Measurements from ENCODE around the gene CHRM2. TPM values are rescaled to one million over a fixed set of nuclear protein-coding genes. Genes with fewer than 3 reads are reported as not detected.

The CHRM2 gene
- total and polyA plus RNA-seq, 7 donors = under 0.01 to 121 (median 97.3) TPM; not detected in 1

DNA sequence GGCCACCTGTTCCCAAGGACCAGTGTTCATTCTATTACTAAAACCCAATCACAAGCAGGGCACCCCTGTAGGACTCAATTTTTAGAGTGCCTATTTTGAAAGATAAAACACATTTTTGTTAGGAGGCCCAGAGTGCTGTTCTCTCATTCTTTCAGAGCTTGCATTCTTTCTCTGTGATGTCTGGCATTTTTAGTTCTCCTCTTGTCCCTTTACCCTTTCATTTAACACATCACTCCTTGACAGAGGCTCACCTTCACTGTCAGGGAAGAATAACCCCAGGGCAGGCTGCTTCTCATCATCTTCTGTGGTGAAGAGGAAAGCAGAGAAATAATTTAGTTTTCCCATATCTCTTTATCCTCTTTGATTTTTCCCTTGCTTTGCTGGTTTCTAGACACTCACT lies 73.9 kb downstream of the CHRM2 start:
- intact Hi-C loops (cut with DNase I) = no loop called here
- TF ChIP-seq POLR2AphosphoS5 (IDR thresholded peaks at IDR 0.05) (no peak), EP300 (IDR thresholded peaks at IDR 0.05) (no peak), POLR2A (IDR thresholded peaks at IDR 0.05) (no peak)
- TF ChIP-seq, protein P1, sequence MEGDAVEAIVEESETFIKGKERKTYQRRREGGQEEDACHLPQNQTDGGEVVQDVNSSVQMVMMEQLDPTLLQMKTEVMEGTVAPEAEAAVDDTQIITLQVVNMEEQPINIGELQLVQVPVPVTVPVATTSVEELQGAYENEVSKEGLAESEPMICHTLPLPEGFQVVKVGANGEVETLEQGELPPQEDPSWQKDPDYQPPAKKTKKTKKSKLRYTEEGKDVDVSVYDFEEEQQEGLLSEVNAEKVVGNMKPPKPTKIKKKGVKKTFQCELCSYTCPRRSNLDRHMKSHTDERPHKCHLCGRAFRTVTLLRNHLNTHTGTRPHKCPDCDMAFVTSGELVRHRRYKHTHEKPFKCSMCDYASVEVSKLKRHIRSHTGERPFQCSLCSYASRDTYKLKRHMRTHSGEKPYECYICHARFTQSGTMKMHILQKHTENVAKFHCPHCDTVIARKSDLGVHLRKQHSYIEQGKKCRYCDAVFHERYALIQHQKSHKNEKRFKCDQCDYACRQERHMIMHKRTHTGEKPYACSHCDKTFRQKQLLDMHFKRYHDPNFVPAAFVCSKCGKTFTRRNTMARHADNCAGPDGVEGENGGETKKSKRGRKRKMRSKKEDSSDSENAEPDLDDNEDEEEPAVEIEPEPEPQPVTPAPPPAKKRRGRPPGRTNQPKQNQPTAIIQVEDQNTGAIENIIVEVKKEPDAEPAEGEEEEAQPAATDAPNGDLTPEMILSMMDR (IDR thresholded peaks at IDR 0.05) = no peak
- Histone ChIP-seq H3K4me1 (peaks cover 0 to 67% (median 35%) of the 10 kb centered on the region in 4 donors), H3K4me3 (no peak overlapping the region), H3K36me3 (no peaks in the 10 kb centered on the region), H3K27ac (peak overlapping the region in 3 of 4 donors; percentile 51 to 72 (median 60)), H3K9me3 (no peaks in the 10 kb centered on the region), H3K27me3 (no peaks in the 10 kb centered on the region)
- DNase-seq = no peak

DNA sequence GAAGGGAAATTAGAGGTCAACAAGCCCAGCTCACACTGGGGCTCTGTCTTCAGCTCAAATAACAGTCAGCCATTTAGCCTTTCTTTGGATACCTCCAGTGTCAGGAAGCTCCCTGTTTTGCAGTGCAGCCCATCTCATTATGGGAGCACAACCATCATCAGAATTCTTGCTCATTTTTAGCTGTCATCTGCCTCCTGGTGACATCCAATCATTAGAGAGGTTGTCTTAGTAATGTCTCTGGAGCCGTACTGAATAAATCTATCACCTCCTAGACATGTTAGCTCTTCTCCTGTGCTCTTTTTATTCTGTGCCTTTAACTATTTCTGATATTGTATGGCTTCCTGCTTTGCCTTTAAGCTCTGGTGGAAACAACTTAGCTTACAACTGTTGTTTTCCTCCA lies 74.5 kb downstream of the CHRM2 start:
- Histone ChIP-seq H3K4me3 (no peak overlapping the region), H3K9me3 (no peaks in the 10 kb centered on the region), H3K27ac (peak overlapping the region in 2 of 4 donors; percentile 60 to 72), H3K36me3 (no peaks in the 10 kb centered on the region), H3K27me3 (no peaks in the 10 kb centered on the region), H3K4me1 (peaks cover 0 to 73% (median 35%) of the 10 kb centered on the region in 4 donors)
- WGBS, 2 donors = 81 to 84% methylated on average over 1 of the region's 1 CpG
- TF ChIP-seq, protein P1 (IDR thresholded peaks at IDR 0.05) = no peak
- TF ChIP-seq POLR2A (IDR thresholded peaks at IDR 0.05) = no peak
- TF ChIP-seq EP300 (IDR thresholded peaks at IDR 0.05) = no peak
- TF ChIP-seq POLR2AphosphoS5 (IDR thresholded peaks at IDR 0.05) = no peak
- intact Hi-C loops (cut with DNase I) = no loop called here
- DNase-seq = no peak

DNA sequence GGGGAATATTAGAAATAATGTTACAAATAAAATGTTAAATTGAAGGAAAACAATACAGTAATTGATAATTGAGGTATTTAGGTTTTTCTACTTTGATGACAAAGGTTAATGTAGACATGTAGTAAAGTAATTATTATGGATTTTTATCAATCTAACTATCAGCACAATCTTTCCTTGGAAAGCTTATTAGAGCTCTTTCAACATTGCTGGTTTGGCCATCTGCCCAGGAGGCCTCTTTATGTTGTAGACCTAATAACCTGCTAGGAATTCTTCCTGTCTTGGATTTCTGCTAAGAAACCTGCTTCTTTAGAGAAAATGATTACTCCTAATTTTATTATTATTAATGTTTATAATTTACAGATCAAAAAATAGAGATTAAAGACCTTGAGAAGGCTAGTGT lies 78.9 kb downstream of the CHRM2 start:
- H3K27me3 ChIP-seq = no peaks in the 10 kb centered on the region
- no peak overlapping the region for H3K27ac ChIP-seq
- H3K9me3 ChIP-seq = no peaks in the 10 kb centered on the region
- TF ChIP-seq POLR2AphosphoS5 (IDR thresholded peaks at IDR 0.05) (no peak), POLR2A (IDR thresholded peaks at IDR 0.05) (no peak), EP300 (IDR thresholded peaks at IDR 0.05) (no peak)
- TF ChIP-seq, protein P1 (IDR thresholded peaks at IDR 0.05) = no peak
- no peaks in the 10 kb centered on the region for H3K36me3 ChIP-seq
- peaks cover 0 to 57% (median 16%) of the 10 kb centered on the region in 4 donors for H3K4me1 ChIP-seq
- H3K4me3 ChIP-seq = no peak overlapping the region
- DNase-seq = no peak
- intact Hi-C loops (cut with DNase I) = no loop called here

DNA sequence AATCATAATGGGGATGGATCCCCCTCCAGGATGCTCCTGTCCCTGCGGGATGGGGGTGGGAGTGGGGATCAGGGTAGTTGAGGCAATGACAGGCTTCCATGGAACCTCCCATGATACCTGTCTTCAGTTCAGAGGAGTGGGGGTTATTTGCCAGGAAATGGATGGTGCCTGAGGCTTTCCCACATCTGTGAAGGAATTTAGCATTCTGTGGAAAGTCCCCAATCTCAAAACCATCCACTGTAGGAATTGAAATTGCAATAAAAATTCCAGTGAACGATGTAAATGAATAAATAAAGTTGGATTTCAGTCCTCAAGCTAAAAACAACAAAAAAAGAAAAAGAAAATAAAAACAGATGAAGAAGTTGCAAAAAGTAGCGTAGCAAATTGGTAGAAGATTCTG lies 81.9 kb downstream of the CHRM2 start:
- no peaks in the 10 kb centered on the region for H3K36me3 ChIP-seq
- H3K4me3 ChIP-seq = no peak overlapping the region
- intact Hi-C loops (cut with DNase I) = no loop called here
- H3K27me3 ChIP-seq = no peaks in the 10 kb centered on the region
- H3K9me3 ChIP-seq = no peaks in the 10 kb centered on the region
- DNase-seq = no peak
- 69 to 77% methylated on average over 3 of the region's 3 CpGs for WGBS, 2 donors
- H3K4me1 ChIP-seq = peaks cover 0 to 57% (median 15%) of the 10 kb centered on the region in 4 donors
- peak overlapping the region in 2 of 4 donors; percentile 64 to 70 for H3K27ac ChIP-seq
- TF ChIP-seq, protein P1 (IDR thresholded peaks at IDR 0.05) = no peak
- no peak for TF ChIP-seq POLR2A (IDR thresholded peaks at IDR 0.05)

DNA sequence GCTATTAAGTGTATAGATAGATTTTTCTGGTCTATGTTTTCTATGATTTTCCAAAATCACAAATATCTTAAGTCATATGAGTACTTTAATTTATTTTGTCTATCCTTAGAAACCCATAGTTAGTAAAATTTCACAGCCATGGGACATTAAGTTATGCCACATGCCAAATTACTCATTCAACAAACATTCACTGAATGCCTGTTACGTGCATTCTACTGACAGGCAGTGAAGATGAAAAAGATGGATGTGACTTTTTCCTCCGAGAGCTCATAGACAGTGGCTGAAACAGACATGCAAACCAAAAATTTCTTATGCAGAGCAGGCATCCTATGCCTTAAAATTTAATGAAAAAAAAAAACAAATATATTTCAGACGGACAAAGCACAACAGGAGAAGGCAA lies 84.9 kb downstream of the CHRM2 start:
- Histone ChIP-seq H3K27me3 (no peaks in the 10 kb centered on the region), H3K27ac (peak overlapping the region in 3 of 4 donors; percentile 16 to 70 (median 64)), H3K9me3 (no peaks in the 10 kb centered on the region), H3K4me3 (no peak overlapping the region), H3K36me3 (no peaks in the 10 kb centered on the region), H3K4me1 (peaks cover 0 to 61% (median 32%) of the 10 kb centered on the region in 4 donors)
- intact Hi-C loops (cut with DNase I) = no loop called here
- no peak for DNase-seq
- peak in 1 of 4 donors; percentile 12 for TF ChIP-seq POLR2AphosphoS5 (IDR thresholded peaks at IDR 0.05)
- TF ChIP-seq, protein P1 (IDR thresholded peaks at IDR 0.05) = no peak
- 81 to 85% methylated on average over 3 of the region's 3 CpGs for WGBS, 2 donors

All from sigmoid colon (tissue), 7 donors.